SH-SY5Y (cell line): Measurements from ENCODE around the gene LRRC53.

Source experiments
- GATA2 ChIP-seq: IDR thresholded peaks from 2 replicates; pipeline ENCODE4 v1.6.1; 2011; ENCODE audit warnings: mild to moderate bottlenecking, low read depth, low read length
- GATA3 ChIP-seq: IDR thresholded peaks from 2 replicates; pipeline ENCODE4 v1.6.1; 2011; ENCODE audit warnings: low read depth, mild to moderate bottlenecking, low read length, moderate library complexity

DNA sequence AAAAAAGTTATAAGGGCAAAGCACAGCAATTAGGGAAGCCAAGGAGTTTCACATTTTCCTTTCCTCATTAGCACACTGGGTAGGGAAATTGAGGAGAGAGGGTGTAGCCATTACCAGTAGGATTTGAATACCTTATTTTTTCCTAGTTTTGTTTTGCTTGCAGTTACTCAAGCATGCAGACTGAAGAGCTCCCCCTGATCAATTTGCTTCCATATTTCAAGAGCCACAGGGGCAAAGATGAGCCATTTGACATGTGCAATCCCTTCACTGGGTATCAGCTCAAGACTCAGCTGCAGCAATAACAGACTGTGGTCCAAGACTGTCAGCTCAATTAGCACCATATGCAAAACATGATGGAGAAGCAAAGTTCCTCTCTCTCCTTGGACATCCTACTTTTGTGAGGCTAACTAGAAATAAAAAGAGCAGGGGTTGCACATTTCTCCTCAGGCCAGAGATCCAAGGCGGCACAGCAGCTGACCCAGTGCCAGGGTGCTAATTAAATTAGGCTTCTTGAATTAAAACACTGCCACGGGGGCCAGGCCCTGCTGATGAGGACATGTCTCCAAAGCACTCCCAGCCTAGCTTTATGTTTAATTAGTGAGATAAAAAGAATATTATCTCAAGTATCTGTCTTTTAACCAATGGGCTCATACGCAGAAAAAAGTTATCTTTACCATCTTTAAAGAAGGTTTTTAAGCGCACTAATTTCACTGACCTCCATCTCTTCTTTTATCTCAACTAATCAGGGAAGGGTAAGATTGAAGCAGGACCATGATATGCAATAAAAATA is 36.7 kb upstream of the LRRC53 start:
- TF ChIP-seq GATA2: peak; percentile 74
- peak; percentile 92 for TF ChIP-seq GATA3
